GM12891 (cell line): ENCODE results near the gene SLC25A21.

Experiments
- PAX5 ChIP-seq: IDR thresholded peaks from 2 replicates; pipeline ENCODE4 v1.6.1; 2011; ENCODE audit warnings: low read length, moderate library complexity, mild to moderate bottlenecking; ENCODE audit not compliant: insufficient read depth, severe bottlenecking
- POLR2A ChIP-seq: IDR thresholded peaks from 2 replicates; pipeline ENCODE4 v1.6.1; 2011; ENCODE audit warnings: low read depth, low read length, control low read depth
- POLR2AphosphoS5 ChIP-seq: IDR thresholded peaks from 2 replicates; pipeline ENCODE4 v1.6.1; 2011; ENCODE audit warnings: low read depth, low read length, control low read depth
- SPI1 ChIP-seq: IDR thresholded peaks from 2 replicates; pipeline ENCODE4 v1.6.1; 2011; ENCODE audit warnings: low read depth, low read length, control low read depth

- TF ChIP-seq POLR2AphosphoS5 (no peak), POLR2A (no peak), PAX5 (no peak), SPI1 (no peak)
These were observed 496.2 kb downstream of the SLC25A21 start for GRCh38 chr14:36676236-36676635.
